Panc1 (cell line): Measurements from ENCODE around the gene STUB1. TPM values are rescaled to one million over a fixed set of nuclear protein-coding genes. Genes with fewer than 3 reads are reported as not detected.

Experiments used
- ATAC-seq: fragments of 200-7000 bp; cut with Tn5 transposase; 2 replicates; pipeline ENCODE4 v1.9.1; 2020; ENCODE audit warnings: mild to moderate bottlenecking, moderate library complexity
- BruUV-seq: library from RNA; stranded (reverse); fragments of 400-500 nt; replicated peaks from 2 replicates; lab custom pipeline; 2021; lab: Mats Ljungman, UMichigan
- CTCF ChIA-PET: fragments of 300-600 bp; sonication (Branson Sonifier 250); formaldehyde crosslinking; loops from one replicate; lab custom pipeline; 2022; ENCODE audit warnings: antibody characterized with exemption; lab: Charles Lee
- POLR2A ChIA-PET: fragments of 300-600 bp; sonication (Branson Sonifier 250); formaldehyde crosslinking; loops from one replicate; lab custom pipeline; 2022; ENCODE audit warnings: antibody characterized with exemption; lab: Charles Lee
- DNase-seq: peaks from one replicate; pipeline ENCODE4 v3.0.0-alpha.2; 2010; ENCODE audit warnings: low read depth, low spot score
- H3K27ac ChIP-seq: 2 replicates; pipeline ENCODE4 v1.5.1; 2011; ENCODE audit warnings: mild to moderate bottlenecking, low read length, inconsistent platforms
- H3K27me3 ChIP-seq: fragments of 200-500 bp; sonication (Bioruptor generic); 2 replicates; pipeline ENCODE4 v1.6.0; 2014; ENCODE audit warnings: low read length, inconsistent platforms; ENCODE audit not compliant: control insufficient read depth, insufficient read depth
- H3K36me3 ChIP-seq: fragments of 200-500 bp; sonication (Bioruptor generic); 2 replicates; pipeline ENCODE4 v1.5.1; 2014; ENCODE audit warnings: inconsistent platforms, mild to moderate bottlenecking, low read length, moderate library complexity; ENCODE audit not compliant: control insufficient read depth, insufficient read depth
- H3K4me1 ChIP-seq: 2 replicates; pipeline ENCODE4 v1.5.1; 2011; ENCODE audit warnings: inconsistent platforms, mild to moderate bottlenecking, low read length, moderate library complexity; ENCODE audit not compliant: control insufficient read depth, insufficient read depth
- H3K4me3 ChIP-seq, 2 experiments: 2 replicates each; pipeline ENCODE4 v1.5.1; 2011 to 2012; ENCODE audit warnings: low read depth in 2 of 2, low read length in 2 of 2, mild to moderate bottlenecking in 2 of 2, inconsistent platforms in 1 of 2, moderate library complexity in 1 of 2
- H3K9me3 ChIP-seq: fragments of 200-500 bp; sonication (Bioruptor generic); 2 replicates; pipeline ENCODE4 v1.5.1; 2014; ENCODE audit warnings: low read depth, mild to moderate bottlenecking, inconsistent platforms, low read length, moderate library complexity; ENCODE audit not compliant: control insufficient read depth, insufficient read depth
- POLR2AphosphoS5 ChIP-seq: IDR thresholded peaks from 2 replicates; pipeline ENCODE4 v1.6.1; 2012; ENCODE audit warnings: mild to moderate bottlenecking, low read depth, low read length, moderate library complexity
- SIN3A ChIP-seq: IDR thresholded peaks from 2 replicates; pipeline ENCODE4 v1.6.1; 2012; ENCODE audit warnings: low read depth, mild to moderate bottlenecking, low read length, moderate library complexity, borderline replicate concordance; ENCODE audit not compliant: insufficient read depth
- TCF7L2 ChIP-seq: IDR thresholded peaks from 2 replicates; pipeline ENCODE4 v1.6.1; 2011; ENCODE audit warnings: mild to moderate bottlenecking, low read depth, low read length, inconsistent platforms
- in situ Hi-C: cut with HindIII; loops from 2 replicates; pipeline ENCODE4 v1.10.0; 2016; ENCODE audit warnings: low sequenced_read_pairs, low pct_unique_long_range_greater_than_20kb
- intact Hi-C: fragments of 100-400 bp; cut with micrococcal nuclease; formaldehyde crosslinking; loops from one replicate; pipeline ENCODE4 v1.10.0; 2022; ENCODE audit not compliant: unreplicated experiment
- total RNA-seq: library from RNA; stranded (reverse); gene quantifications from one replicate; pipeline ENCODE4 v1.2.1, GENCODE V29; 2021; ENCODE audit not compliant: unreplicated experiment
- TF ChIP-seq, protein P1 (sequence below), 2 experiments: IDR thresholded peaks; 2 replicates each; pipeline ENCODE4 v1.6.1; 2011 to 2012; ENCODE audit warnings: low read depth in 2 of 2, control low read depth in 1 of 2, low read length in 1 of 2, mild to moderate bottlenecking in 1 of 2, moderate library complexity in 1 of 2; ENCODE audit not compliant: insufficient read depth in 1 of 2
- TF ChIP-seq, protein P2 (sequence below): fragments of 450-650 bp; IDR thresholded peaks from 2 replicates; pipeline ENCODE4 v1.5.1; 2017; ENCODE audit warnings: mild to moderate bottlenecking

The STUB1 gene
- total RNA-seq, 1 experiment from 2014 or later: 217 TPM

DNA sequence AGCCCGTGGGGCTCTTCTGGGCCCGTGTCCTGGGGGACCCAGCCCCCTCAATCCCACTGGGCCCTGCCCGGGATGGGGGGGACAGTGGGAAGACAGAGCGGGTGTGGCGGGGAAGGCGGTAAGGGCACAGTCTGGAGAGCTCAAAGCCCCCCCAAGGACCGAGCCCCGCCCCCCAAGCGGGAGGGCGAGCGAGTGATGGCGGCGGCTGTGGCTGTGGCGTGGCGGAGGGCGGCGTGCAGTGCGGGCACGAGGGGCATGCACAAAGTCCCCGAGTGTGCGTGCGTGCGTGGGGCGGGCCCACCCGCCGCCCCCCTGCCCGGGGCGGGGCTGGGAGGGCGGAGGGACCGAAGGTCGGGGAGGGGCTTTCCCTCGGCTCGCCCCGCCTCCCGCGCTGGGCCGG lies 13.6 kb downstream of the STUB1 start:
- DNase-seq (no peak), ATAC-seq (no peak)
- Histone ChIP-seq H3K4me1 (peaks cover 12% of the 10 kb centered on the region), H3K27ac (no peak overlapping the region), H3K36me3 (peaks cover 4% of the 10 kb centered on the region; the same call in 1 of the 2 replicates), H3K4me3 (no peak overlapping the region), H3K27me3 (no peaks in the 10 kb centered on the region), H3K9me3 (no peaks in the 10 kb centered on the region)
- BruUV-seq: no TSS peak
- intact Hi-C loops: no loop called here
- in situ Hi-C loops: no loop called here
- TF ChIP-seq, protein P1, sequence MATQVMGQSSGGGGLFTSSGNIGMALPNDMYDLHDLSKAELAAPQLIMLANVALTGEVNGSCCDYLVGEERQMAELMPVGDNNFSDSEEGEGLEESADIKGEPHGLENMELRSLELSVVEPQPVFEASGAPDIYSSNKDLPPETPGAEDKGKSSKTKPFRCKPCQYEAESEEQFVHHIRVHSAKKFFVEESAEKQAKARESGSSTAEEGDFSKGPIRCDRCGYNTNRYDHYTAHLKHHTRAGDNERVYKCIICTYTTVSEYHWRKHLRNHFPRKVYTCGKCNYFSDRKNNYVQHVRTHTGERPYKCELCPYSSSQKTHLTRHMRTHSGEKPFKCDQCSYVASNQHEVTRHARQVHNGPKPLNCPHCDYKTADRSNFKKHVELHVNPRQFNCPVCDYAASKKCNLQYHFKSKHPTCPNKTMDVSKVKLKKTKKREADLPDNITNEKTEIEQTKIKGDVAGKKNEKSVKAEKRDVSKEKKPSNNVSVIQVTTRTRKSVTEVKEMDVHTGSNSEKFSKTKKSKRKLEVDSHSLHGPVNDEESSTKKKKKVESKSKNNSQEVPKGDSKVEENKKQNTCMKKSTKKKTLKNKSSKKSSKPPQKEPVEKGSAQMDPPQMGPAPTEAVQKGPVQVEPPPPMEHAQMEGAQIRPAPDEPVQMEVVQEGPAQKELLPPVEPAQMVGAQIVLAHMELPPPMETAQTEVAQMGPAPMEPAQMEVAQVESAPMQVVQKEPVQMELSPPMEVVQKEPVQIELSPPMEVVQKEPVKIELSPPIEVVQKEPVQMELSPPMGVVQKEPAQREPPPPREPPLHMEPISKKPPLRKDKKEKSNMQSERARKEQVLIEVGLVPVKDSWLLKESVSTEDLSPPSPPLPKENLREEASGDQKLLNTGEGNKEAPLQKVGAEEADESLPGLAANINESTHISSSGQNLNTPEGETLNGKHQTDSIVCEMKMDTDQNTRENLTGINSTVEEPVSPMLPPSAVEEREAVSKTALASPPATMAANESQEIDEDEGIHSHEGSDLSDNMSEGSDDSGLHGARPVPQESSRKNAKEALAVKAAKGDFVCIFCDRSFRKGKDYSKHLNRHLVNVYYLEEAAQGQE (IDR thresholded peaks at IDR 0.05; ENCODE audit: insufficient read depth in 1 of 2, low read depth in 2 of 2, low read length in 1 of 2): no peak
- no peak for TF ChIP-seq POLR2AphosphoS5
- no peak for TF ChIP-seq SIN3A
- TF ChIP-seq TCF7L2: no peak
- TF ChIP-seq, protein P2, sequence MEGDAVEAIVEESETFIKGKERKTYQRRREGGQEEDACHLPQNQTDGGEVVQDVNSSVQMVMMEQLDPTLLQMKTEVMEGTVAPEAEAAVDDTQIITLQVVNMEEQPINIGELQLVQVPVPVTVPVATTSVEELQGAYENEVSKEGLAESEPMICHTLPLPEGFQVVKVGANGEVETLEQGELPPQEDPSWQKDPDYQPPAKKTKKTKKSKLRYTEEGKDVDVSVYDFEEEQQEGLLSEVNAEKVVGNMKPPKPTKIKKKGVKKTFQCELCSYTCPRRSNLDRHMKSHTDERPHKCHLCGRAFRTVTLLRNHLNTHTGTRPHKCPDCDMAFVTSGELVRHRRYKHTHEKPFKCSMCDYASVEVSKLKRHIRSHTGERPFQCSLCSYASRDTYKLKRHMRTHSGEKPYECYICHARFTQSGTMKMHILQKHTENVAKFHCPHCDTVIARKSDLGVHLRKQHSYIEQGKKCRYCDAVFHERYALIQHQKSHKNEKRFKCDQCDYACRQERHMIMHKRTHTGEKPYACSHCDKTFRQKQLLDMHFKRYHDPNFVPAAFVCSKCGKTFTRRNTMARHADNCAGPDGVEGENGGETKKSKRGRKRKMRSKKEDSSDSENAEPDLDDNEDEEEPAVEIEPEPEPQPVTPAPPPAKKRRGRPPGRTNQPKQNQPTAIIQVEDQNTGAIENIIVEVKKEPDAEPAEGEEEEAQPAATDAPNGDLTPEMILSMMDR: no peak
- CTCF ChIA-PET: no interaction called here
- POLR2A ChIA-PET: no interaction called here

DNA sequence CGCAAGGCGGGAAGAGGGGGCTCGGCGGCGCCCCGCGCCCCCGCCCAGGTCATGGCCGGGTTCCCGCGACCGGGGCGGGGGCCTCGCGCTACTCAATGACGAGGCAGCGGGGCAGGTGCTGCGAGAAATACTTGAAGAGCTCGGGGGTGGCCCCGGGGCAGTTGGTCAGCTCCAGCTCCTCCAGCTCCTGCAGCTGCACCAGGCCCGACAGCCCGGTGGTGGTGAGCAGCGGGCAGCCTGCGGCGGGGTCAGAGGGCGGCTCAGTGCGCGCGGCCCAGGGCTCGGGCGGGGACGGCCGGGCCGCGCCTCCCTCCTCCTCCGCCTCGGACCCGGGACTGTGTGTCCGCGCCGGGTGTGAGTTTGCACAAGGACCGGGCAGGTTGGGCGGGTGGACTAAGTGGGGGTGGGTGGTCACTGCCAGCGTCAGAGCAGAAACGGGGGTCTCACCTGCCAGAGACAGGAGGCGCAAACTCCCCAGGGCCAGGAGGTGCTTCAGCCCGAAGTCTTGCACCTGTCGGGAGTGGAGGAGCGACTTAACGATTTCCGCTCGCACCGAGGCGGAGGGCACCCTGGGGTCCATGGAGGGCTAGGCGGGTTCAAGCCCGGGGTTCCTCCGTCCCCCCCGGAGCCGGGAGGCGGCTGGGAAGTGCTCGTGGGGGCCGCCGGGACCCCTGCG lies 14.1 kb downstream of the STUB1 start:
- in situ Hi-C loops: no loop called here
- intact Hi-C loops: no loop called here

More for the DNA sequence above, 14.1 kb downstream of the STUB1 start:
- ChIA-PET POLR2A (no interaction called here), CTCF (no interaction called here)
- no TSS peak for BruUV-seq
- no peak for TF ChIP-seq TCF7L2
- TF ChIP-seq, protein P2: no peak
- TF ChIP-seq SIN3A: no peak
- TF ChIP-seq, protein P1 (IDR thresholded peaks at IDR 0.05; ENCODE audit: insufficient read depth in 1 of 2, low read depth in 2 of 2, low read length in 1 of 2): no peak
- TF ChIP-seq POLR2AphosphoS5: no peak
- ATAC-seq (no peak), DNase-seq (no peak)
- Histone ChIP-seq H3K27ac (no peak overlapping the region), H3K36me3 (peaks cover 4% of the 10 kb centered on the region; the same call in 1 of the 2 replicates), H3K27me3 (no peaks in the 10 kb centered on the region), H3K4me3 (no peak overlapping the region), H3K9me3 (no peaks in the 10 kb centered on the region), H3K4me1 (peaks cover 7% of the 10 kb centered on the region)
